Left renal pelvis (tissue), 4 donors: ENCODE measurements around the gene C11orf71. TPM values are rescaled to one million over a fixed set of nuclear protein-coding genes. Genes with fewer than 3 reads are reported as not detected.

ENCODE experiments used
- DNase-seq, 4 donors: peaks; one replicate each; pipeline ENCODE4 v3.0.0-alpha.2; 2013; ENCODE audit warnings: low read depth in 4 of 4, low spot score in 3 of 4
- polyA plus RNA-seq, 4 donors: library from polyadenylated mRNA; unstranded; fragments of 120-200 nt; gene quantifications; one replicate each; pipeline ENCODE4 v1.2.1, GENCODE V29; 2013; ENCODE audit not compliant: insufficient read length in 4 of 4

The C11orf71 gene
- polyA plus RNA-seq, 4 donors: 7.5 to 21.1 (median 16.3) TPM

DNA sequence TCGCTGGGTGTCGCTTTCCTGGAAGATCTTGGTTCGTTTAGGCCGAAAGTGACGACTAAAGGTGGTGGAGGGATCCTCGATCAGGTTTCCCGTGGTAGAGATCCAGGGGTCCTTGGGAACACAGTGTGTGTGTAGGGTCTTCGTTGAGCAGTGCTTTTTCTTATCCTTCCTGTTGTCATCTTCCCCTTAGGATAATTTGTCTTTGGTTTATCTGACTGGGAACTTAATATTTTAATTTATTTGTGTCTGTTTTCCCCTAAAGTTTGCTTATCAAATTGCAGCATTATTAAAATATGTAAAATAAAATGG is 558 bp upstream of the C11orf71 start:
- no peak for DNase-seq

DNA sequence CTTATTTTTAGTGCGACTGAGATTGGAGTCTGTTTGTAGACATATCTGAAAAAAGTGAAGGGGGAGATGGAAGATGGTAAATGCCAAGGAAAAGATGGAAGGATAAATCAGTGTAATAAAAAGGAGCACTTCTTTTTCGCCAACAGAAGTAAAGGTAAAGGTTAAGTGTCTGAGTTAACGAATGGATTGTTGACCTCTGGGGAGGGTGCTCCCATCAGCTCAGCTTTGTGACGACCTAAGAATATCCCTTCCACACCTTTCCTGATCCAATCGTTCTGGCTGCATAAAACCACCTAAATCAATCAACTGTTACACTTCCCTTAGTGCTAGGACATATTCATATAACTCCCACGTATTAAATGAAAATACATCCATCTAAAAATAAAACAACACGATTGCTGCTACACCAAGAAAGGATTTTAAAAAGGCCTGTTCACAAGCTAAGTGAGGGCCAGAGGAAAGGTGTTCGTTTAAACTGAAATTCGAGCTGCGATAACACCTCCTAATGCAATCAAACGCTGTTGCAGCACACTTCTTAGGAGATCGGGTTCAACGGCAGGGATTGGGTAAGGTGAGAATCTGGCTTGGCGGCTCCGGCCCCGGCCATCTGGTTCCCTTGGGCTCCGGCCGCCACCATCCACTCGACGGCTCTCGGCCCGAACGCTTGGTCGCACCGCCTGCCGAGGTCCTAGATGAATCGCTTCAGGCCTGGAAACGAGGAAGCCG is 658 bp downstream of the C11orf71 start:
- peak in 3 of 4 donors; percentile 49 to 61 (median 54) for DNase-seq

DNA sequence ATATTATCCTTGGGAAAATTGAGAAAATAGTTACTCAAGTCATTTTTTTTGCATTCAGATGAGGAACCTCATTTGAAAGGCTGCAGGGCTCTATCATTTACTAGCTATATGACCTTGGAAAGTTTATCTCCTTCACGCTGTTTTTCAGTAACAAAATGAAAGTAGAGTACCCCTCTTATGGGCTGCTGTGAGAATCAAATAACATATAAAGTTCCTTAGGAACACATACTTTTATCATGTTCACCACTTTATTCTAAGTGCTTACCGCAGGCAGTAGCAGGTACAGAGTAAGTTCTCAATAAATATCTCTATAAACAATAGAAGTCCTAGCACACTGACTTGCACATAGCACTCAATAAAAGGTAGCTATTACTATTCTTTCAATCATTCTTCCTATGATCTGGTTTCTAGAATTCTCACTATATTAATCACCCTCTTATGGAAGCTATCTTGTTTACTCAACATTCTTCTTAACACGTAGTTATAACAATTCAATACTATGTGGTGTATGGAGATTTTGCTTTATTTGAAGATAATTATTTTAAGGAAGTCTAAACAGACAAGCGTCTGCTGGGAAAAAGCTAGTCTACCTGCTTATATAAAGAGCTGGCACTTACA is 1.9 kb downstream of the C11orf71 start:
- DNase-seq: no peak

- no peak for DNase-seq
Measured at GRCh38 chr11:114397349-114397982, 2.8 kb downstream of the C11orf71 start.

DNA sequence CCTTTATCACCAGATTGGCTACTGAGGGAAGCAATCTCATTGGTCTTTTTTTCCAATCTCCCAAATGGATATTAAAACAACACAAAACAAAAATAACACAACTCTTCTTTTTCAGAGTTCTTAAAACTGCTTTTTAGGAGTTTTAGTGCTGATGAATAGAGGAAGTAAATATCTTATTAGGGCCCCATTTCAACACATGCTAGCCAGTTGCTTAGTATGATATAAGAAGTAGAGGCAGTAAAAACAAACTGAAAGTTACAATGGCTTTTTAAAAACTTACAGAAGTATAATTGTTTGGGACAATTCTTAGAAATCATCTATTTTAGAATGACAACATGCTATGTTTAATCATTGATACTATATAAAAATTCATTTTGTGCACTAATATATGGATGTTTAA is 3.4 kb downstream of the C11orf71 start:
- DNase-seq: no peak

GRCh38 chr11:114395736-114396135 is 4.6 kb downstream of the C11orf71 start:
- DNase-seq: no peak

GRCh38 chr11:114392735-114393667 is 7.3 kb downstream of the C11orf71 start:
- DNase-seq: no peak

DNA sequence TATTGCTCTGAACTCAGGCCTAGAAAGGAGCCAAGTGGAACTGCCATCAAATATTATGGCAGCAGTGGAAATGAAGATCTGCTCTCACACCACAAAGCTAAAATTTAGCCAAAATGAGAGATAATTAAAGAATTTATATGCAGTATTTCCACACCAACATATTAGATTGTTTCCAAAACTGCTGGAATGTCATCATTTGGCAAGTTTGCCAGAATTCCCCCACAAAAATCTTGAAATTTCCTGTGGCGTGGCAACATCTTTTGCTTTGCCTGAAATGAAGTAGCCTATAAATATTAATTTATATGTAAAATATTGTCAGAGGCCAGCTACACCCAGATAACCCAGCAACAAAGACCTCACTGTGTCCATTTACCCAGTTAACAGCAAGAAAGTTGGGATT is 13.8 kb downstream of the C11orf71 start:
- no peak for DNase-seq

GRCh38 chr11:114386131-114386530 is 14.2 kb downstream of the C11orf71 start:
- no peak for DNase-seq

DNA sequence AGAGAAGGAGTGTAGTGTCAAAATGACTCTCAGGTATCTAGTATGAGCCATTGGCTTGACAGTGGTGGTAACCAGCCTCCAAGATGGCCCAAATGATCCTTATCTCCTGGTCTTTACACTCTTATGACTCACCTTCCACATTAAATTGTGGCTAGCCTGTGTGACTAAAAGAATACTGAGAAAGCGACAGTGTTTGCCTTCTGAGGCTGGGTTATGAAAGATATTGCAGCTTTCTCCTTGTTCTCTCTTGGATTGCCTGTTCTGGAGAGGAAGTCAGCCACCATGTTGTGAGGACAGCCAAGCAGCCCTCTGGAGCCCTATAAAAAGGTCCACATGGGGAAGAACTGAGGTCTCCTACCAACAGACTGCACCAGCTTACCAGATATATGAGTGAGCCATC is 15.8 kb downstream of the C11orf71 start:
- no peak for DNase-seq

GRCh38 chr11:114382509-114382908 is 17.8 kb downstream of the C11orf71 start:
- DNase-seq: no peak

DNA sequence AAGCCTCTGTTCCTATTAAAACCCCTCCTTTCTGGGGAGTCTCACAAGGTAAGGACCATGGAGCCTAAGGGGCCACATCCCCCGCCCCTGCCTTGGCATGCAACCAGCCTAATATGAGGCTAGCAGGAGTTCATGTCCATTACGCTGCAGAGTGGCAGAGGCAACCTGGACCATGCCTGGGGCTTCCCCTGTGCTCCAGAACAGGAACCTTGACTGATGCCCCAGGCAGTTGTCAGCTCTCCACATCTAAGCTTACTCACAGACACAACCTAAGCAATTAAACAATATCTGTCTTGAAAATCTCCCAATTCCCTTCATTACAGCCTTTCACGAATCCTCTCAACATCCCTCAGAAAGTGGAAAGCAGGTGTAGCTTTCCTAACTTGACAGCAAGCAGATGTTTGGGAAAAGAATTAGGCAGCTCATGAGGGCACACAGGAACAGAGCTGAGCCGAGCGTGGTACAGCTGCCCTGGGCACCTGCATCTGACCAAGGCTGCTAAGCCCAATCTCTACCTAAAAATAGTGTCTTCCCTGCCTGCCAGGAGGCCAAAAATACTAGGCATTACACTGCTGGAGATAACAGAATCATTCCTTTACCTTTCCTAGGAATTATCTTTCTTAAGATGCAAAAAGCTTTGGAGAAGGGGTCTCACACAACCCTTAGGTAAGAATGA is 20.8 kb downstream of the C11orf71 start:
- no peak for DNase-seq

- no peak for DNase-seq
Measured at GRCh38 chr11:114377612-114378267, 22.6 kb downstream of the C11orf71 start.

GRCh38 chr11:114375052-114375451 is 25.3 kb downstream of the C11orf71 start:
- DNase-seq: no peak

- DNase-seq: no peak
Measured at GRCh38 chr11:114368918-114369680, 31.2 kb downstream of the C11orf71 start.

DNA sequence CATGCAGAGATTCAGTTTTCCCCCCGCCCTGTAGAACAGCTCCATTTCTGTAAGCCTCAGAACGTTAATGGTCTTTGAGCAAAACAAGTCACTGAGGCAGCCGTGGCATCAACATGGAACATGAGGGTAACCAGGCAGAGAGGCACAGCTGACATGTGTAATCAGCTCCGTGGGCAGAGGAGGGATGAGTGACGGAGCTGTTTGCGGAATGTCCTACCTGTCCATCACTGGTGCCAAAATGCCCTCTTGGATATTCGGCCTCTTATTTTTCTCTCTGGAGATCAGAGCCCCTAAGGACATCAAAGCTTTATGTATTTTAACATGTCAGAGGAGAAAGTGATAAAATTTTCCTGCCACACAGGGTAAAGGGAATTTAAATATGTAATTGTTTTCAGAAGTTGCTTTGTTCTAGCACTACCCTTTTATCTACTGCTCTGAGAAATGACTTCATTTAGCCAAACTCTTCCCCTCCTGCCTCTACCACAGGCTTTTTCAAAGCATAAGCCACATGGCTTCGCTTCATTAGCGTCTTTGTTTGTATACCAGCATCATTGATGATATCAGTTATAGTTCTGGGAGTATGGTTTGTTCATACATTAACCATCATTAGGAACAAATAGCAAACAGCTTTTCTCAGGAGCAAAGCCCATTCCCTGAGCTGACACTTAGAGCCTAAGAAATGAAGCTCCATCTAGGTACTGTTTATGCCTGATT is 32.9 kb downstream of the C11orf71 start:
- no peak for DNase-seq

GRCh38 chr11:114366331-114367243 is 33.7 kb downstream of the C11orf71 start:
- DNase-seq: no peak

GRCh38 chr11:114362958-114363357 is 37.4 kb downstream of the C11orf71 start:
- no peak for DNase-seq
